Adipose tissue (tissue), 3 donors: Measurements from ENCODE around the gene PRSS36. TPM values are rescaled to one million over a fixed set of nuclear protein-coding genes. Genes with fewer than 3 reads are reported as not detected.
A peak's percentile ranks its signal among the peaks of the same experiment; 100 is the strongest.

Source experiments
- H3K27ac ChIP-seq: one replicate; pipeline ENCODE4 v1.5.1; 2013; ENCODE audit warnings: low read depth, low read length
- WGBS, 3 donors: extraction: QIAGEN DNeasy Blood & Tissue Kit; methylation state at CpG; one replicate each; pipeline ENCODE4 v1.1.7; 2013; 5-methylcytosine and 5-hydroxymethylcytosine counted together
- polyA plus RNA-seq, 3 donors: library from polyadenylated mRNA; stranded (reverse); fragments of 200-250 nt; gene quantifications; one replicate each; pipeline ENCODE4 v1.2.3, GENCODE V29; 2013
- donor health status: healthy with polysubstance abuse.
- donor health status: Bipolar disorder and iron deficiency.
- donor health status: healthy.

The PRSS36 gene
- polyA plus RNA-seq, 3 donors, result 2.4 to 3.8 (median 3.4) TPM

DNA sequence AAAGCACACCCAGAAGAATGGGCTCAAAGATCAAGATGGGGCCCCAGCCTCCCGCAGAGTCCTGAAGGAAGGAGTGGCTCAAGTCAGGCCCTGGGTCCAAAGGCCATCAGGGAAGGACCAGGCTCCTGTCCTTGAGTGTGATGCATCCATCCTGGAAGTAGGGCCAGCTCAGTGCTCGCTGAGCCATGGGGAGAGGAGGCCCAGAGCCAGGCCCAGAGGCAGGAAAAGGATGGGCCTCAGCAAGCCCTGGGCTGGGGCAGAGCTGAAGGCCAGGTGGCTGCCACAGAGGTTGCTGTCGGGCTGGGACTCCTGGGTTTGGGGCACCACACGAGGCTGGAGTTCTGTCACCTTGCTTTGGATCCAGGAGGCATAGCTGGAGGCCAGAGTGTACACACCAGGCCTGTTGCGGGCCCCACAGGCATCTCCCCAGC lies 18.0 kb downstream of the PRSS36 start:
- WGBS, 3 donors, result 48 to 89% (median 80%) methylated on average over 5 of the region's 5 CpGs
- H3K27ac ChIP-seq, result no peak overlapping the region

DNA sequence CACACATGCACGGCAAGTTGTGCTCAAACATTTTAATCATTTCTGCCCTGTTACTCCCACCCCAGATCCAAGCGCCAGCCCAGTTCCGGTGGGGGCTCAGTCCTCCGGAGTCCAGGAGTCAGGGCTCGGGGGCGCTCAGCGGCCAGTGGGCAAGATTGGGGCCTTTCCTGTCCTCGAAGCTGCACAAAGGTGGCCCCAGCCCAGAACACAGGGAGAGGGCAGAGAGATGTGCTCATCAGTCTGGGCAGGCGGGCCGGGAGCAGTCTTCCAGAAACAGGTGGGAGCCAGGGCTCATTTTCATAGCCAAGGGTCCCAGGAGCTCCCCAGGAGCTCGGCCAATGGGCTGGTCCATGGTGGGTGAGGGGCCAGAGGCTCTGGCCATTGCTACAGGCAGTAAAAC lies 18.4 kb downstream of the PRSS36 start:
- WGBS, 3 donors, result 65 to 91% (median 84%) methylated on average over 11 of the region's 11 CpGs
- no peak overlapping the region for H3K27ac ChIP-seq

DNA sequence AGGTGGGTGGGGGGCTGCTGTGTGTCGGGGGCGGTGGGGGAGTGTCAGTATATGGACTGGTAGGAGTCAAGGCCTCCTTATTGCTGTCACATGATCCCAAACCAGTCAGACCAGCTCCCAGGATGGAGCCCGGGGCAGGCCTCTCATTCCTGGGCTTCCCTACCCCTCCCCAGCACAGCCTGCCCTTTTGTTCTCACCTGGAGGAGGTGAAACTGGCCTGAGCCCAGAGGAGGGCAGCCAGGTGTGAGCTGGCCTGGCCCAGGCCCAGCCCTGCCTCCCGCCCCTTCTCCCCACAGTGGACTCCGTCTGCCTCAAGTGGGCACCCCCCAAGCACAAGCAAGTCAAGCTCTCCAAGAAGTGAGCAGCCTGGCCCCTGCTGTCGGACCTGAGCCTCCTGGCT lies 19.0 kb downstream of the PRSS36 start:
- WGBS, 3 donors, result 31 to 89% (median 88%) methylated on average over 6 of the region's 6 CpGs
- H3K27ac ChIP-seq, result no peak overlapping the region

DNA sequence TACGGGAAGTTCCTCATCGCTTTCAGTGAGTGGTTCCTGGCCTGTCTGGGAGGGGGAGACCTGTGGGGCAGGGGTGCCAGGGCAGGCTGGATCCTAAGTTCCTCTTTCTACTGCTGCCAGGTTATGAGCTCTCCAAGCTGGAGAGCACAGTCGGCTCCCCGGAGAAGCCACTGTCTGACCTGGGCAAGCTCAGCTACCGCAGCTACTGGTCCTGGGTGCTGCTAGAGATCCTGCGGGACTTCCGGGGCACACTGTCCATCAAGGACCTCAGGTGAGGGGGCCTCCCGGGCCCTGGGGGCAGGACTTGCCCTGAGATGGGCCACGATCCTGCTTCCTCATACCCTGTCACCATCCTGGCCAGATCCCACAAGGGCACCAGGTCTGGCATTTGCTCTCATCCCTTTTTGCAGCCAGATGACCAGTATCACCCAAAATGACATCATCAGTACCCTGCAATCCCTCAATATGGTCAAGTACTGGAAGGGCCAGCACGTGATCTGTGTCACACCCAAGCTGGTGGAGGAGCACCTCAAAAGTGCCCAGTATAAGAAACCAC lies 19.5 kb downstream of the PRSS36 start:
- H3K27ac ChIP-seq, result no peak overlapping the region
- 40 to 73% (median 72%) methylated on average over 10 of the region's 10 CpGs for WGBS, 3 donors

DNA sequence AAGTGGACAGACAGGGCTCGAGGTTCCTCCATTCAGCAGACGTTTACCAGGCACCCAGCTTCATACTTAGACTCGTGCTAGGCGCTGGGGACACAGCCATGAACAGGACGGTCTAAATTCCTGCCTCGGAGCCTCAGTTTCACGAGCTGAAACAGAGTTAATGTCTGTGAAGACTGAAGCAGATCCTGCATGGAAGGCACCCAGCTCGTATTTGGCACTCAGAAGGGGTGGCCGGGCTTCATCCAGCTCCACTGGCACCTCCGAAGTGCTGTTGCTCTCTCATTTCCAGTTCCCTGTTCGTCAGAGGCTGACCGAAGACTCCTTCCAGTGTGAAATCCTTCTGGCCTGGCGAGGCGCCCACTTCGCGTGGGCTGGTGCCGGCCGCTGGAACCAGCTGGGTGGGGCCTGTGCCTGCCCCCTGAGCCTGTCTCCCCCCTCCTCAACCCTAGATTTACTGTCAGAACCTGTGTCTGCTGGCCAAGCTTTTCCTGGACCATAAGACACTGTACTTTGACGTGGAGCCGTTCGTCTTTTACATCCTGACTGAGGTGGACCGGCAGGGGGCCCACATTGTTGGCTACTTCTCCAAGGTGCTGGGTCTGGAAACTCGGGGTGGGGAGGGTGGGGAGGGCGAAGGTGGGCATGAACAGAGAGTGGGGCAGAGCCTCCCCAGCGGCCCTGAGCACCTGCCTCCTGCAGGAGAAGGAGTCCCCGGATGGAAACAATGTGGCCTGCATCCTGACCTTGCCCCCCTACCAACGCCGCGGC lies 20.1 kb downstream of the PRSS36 start:
- 37 to 48% (median 40%) methylated on average over 29 of the region's 29 CpGs for WGBS, 3 donors
- peak overlapping the region; percentile 75 for H3K27ac ChIP-seq

DNA sequence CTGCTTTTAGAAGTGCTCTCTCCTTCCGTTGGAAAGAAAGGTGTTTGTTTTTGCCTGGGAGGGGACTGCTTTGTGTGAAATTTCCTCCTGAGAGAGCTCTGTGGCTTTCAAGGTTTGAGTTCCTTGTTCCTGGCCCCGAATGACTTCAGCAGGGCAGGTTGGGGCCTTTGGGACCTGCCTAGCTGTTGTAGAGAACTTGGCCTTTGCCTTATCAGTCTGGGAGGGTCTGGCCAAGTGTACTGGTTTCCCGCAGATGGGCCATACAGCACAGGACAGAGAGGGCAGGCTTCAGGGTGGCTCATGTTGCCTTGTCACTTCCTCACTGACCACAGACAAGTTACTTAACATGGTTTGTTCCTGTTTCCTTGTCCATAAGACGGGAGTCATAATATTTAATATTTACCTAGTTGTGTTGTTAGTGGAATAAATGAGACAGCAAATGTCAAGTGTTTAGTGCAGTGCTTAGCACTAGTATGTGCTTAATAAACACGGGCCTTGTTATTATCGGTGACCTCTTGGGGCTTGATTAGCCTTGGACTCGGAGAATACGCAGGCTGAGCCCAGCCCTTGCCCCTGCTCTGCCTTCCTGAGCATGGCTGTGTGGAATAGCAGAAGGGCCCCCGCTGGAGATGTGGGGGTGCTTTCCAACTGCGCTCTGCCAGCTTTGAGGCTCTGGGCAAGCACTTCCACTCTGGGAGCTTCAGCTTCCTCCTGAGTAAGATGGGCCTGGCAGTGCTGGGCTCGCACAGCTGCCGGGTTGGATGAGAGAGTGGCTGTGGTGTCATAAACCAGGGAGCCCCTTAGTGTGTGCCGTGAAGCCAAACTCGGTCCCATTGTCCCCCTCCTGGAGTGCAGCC lies 20.9 kb downstream of the PRSS36 start:
- 39 to 51% (median 50%) methylated on average over 14 of the region's 14 CpGs for WGBS, 3 donors

DNA sequence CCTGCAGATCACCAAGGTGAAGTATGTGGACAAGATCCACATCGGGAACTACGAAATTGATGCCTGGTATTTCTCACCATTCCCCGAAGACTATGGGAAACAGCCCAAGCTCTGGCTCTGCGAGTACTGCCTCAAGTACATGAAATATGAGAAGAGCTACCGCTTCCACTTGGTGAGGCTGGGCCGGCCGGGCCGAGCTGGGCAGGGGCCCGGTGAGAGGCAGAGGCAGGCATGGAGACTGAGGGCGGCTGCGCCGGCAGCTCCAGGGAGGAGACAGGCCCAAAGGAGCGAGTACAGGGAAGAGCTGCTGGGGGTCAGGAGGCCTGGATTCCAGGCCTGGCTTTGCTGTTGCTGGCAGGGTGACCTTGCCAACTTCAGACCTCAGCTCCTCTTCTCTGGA lies 22.7 kb downstream of the PRSS36 start:
- 85 to 92% (median 90%) methylated on average over 13 of the region's 13 CpGs for WGBS, 3 donors
- no peak overlapping the region for H3K27ac ChIP-seq

More for the DNA sequence above, 20.9 kb downstream of the PRSS36 start:
- H3K27ac ChIP-seq, result peak overlapping the region; percentile 75

DNA sequence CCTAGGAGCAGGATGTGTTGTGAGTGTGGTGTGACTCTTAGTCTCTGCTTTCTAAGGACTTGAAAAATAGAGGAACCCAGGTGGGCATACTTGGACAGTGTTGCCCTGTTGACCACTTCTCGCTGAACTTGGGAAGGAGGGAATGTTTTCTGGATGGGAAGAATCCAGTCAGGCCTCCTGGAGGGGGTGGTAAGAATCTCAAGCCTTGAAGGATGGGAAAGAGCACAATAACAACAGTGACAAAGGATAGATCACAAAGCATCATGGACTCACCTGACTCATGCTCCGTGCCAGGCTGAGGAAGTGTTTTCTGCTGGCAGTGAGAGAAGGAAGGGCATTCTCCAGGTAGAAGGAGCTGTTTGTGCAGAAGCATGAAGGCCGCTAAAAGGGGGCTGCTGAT lies 24.0 kb downstream of the PRSS36 start:
- 94 to 100% (median 95%) methylated on average over 3 of the region's 3 CpGs for WGBS, 3 donors
- H3K27ac ChIP-seq, result no peak overlapping the region

DNA sequence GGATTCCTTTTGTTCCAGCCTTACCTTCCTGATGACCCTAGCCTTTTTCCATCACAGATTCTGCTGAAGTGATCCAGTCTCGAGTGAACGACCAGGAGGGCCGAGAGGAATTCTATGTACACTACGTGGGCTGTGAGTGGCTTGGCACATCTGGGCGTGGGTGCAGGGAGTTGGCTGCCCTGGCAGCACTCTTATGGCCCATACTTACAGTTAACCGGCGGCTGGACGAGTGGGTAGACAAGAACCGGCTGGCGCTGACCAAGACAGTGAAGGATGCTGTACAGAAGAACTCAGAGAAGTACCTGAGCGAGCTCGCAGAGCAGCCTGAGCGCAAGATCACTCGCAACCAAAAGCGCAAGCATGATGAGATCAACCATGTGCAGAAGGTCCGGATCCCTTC lies 29.7 kb downstream of the PRSS36 start:
- WGBS, 3 donors, result 93 to 95% (median 94%) methylated on average over 16 of the region's 16 CpGs
- H3K27ac ChIP-seq, result no peak overlapping the region

DNA sequence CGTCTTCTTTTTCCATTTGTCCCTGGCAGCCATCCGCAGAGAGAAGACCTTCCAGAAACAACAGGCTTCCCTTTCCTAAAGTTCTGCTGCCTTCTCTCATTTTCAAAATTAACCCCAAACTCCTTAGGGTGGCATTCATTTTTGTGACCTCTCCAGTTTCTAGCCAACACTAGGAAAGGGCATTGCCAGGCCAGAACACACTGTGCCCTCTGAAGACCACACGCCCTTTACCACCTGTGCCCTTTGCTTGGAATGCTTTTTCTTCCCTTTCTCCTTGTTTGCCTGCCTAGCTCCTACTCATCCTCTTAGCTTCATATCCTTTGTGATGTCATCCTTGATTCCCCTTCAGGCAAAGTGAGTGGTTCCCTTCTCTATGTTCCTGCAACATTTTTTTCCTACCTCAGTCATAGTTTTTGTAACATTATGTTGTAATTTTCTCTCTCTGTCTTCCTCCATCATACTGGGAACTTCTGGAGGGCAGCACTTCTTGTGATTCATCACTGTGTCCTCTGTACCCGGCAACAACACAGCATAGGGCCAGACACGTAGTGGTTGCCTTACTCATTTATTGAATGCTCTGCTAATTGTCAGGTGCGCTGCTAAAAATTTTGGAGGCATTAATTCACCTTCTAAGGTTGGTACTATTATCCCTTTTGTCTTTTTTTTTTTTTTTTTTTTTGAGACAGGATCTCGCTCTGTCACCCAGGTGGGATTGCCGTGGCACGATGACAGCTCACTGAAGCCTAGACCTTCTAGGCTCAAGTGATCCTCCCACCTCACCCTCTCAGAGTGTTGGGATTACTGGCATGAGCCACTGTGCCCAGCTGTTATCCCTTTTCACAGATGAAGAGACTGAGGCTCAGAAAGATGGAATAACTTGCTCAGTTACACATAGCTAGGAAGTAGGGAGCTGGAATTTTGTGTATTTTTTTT lies 31.4 kb downstream of the PRSS36 start:
- peak overlapping the region; percentile 100 for H3K27ac ChIP-seq
- 52 to 55% (median 53%) methylated on average over 9 of the region's 9 CpGs for WGBS, 3 donors

DNA sequence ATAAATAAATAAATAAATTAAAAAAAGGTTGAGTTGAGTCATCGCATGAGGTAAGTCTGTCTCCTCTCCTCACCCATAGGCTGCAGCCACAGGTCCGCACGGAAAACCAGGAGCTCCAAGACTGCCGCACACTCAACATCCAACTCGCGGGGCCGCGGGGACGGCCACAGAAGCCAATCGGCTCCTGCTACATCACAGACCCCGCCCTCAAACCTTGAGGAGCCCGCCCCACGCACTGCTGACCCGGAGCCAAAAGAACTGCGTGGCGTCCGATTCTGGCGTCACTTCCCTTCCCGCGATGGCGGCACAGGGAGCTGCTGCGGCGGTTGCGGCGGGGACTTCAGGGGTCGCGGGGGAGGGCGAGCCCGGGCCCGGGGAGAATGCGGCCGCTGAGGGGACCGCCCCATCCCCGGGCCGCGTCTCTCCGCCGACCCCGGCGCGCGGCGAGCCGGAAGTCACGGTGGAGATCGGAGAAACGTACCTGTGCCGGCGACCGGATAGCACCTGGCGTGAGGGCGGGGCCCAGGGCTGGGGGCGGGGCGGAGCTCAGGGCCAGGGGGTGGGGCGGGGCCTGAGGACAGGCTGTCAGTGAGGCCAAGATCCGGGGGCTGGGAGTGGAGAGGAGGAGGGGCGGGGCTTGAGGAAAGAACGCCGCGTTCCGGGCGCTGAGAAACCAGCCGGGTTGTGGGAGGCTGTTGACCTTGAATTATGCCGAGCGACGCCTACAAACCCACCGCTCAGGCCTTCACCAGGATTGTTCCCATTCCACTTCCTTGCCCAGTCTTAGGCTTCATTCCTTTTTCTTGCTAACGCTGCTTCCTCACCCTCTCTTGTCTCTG lies 32.3 kb downstream of the PRSS36 start, which contains the start of gene KAT8:
TSS of gene KAT8 (plus strand) at position 281 of the 839 bp plus-strand sequence. CDS start at position 299, 18 bp downstream.
- H3K27ac ChIP-seq, result peak within 1 kb of the TSS; percentile 100
- 0 to 1% (median 0%) methylated on average over 56 to 68 of the region's 68 CpGs for WGBS, 3 donors

DNA sequence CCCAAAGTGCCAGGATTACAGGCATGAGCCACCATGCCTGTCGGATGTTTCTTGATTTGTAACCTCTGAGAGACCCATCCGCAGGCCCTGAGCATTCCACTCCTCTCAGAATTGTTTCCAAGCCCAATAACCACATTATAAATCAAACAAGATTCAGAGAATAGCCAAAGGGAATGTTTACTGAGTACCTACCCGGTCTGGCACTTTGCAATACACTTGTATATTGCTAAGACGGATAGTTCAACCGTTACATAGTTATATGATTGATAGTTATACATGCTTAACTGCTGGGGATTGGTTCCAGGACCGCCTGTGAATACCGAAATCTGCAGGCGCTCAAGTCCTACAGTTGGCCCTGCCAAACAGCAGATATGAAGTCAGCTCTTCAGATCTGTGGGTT lies 35.4 kb downstream of the PRSS36 start:
- WGBS, 3 donors, result 78 to 88% (median 78%) methylated on average over 8 of the region's 8 CpGs
- no peak overlapping the region for H3K27ac ChIP-seq

DNA sequence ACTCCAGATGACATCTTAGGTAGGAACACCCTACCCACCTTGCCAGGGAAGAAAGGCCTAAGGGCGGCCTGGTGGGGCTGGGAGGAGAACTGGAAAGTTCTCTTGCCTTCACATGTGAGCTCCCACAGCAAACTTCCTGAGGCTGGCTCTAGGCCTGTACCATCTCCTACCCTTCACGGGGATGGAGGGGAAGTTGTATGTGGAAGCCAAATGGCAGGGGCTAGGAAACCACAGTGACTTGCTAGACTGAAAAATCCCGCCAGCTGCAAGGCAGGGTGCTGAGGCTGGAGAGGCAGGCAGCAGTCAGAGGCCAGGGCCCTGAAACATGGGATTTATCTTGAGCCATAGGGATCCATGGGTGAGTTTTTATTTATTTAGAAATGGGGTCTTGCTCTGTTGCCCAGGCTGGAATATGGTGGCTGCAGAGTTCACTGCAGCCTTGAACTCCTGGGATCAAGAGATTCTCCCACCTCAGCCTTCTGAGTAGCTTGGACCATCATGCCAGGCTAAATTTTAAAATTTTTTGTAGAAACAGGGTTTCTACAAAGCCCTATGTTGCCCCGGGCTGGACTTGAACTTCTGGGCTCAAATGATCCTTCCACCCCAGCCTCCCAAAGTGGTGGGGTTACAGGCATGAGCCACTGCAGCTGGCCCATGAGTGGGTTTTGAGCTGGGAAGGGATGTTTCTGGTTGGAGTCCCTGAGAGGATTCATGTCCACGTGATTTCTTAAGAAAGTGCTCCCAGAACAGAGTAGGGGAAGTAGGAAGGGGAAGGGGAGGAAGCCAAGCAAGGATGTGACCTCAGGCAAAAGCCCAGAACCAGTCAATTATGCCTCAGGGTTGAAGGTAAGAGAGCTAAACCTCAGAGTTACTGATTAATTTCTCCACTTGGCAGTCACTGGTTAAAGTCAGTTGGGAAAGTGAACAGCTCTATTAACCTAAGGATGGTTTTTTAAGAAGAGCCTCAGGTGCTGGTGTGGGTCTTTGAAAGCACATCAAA lies 36.4 kb downstream of the PRSS36 start:
- no peak overlapping the region for H3K27ac ChIP-seq
- WGBS, 3 donors, result 45 to 60% (median 51%) methylated on average over 5 of the region's 5 CpGs

DNA sequence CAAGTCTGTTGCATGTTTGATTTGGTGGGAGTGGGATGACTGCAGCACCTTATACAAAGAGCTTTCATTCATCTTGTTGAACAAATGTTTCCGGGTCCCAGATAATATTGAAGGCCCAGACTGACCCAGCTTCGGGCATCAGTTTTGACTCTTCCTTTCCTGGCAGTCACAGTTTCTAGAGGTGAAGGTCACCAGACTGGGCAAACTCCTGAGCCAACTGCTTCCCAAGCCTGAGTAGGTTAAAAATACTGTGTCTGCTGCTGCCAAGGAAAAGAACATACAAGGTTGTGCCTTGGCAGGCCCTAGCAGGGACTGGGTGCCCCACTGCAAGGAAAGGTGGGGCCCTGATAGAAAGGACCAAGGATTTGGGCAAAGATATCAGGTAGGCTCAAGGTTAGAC lies 37.2 kb downstream of the PRSS36 start:
- WGBS, 3 donors, result 34 to 86% (median 73%) methylated on average over 2 of the region's 2 CpGs
- no peak overlapping the region for H3K27ac ChIP-seq

DNA sequence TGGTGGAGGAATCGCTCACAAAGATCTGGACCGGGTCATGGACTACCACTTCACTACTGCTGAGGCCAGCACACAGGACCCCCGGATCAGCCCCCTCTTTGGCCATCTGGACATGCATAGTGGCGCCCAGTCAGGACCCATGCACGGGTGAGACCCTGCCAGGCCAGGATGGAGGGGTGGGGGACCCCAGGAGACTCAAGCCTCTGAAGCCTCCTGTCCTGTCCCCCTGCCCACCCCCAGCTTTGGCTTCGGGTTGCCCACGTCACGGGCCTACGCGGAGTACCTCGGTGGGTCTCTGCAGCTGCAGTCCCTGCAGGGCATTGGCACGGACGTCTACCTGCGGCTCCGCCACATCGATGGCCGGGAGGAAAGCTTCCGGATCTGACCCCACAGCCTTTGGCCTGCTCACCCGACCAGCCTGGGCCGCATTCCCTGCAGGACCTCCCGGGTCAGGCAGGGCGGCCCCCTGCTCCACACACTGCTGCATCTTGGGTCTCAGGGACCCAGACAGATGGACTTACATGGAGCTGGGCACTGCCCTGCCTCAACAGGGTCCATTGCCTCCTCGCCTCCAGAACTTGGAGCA lies 37.9 kb downstream of the PRSS36 start:
- no peak overlapping the region for H3K27ac ChIP-seq
- 89 to 94% (median 93%) methylated on average over 21 to 23 of the region's 23 CpGs for WGBS, 3 donors
